Endodermal cell (in vitro differentiated cells): ENCODE measurements around the gene DSCAML1. TPM values are rescaled to one million over a fixed set of nuclear protein-coding genes. Genes with fewer than 3 reads are reported as not detected.

Source experiments
- DNase-seq: peaks from one replicate; pipeline ENCODE4 v3.0.0-alpha.2; 2017
- H3K27ac ChIP-seq: 2 replicates; pipeline ENCODE4 v1.5.1; 2013; ENCODE audit warnings: mild to moderate bottlenecking, low read depth, low read length, moderate library complexity
- H3K27me3 ChIP-seq: 2 replicates; pipeline ENCODE4 v1.6.1; 2013; ENCODE audit warnings: mild to moderate bottlenecking, low read length, moderate library complexity; ENCODE audit not compliant: insufficient read depth, control insufficient read depth, poor library complexity, severe bottlenecking
- H3K36me3 ChIP-seq: 2 replicates; pipeline ENCODE4 v1.7.0; 2013; ENCODE audit warnings: mild to moderate bottlenecking, low read length, moderate library complexity; ENCODE audit not compliant: control insufficient read depth, insufficient read depth
- H3K4me1 ChIP-seq: one replicate; pipeline ENCODE4 v1.7.0; 2013; ENCODE audit warnings: low read length; ENCODE audit not compliant: control insufficient read depth, insufficient read depth
- H3K4me3 ChIP-seq: 2 replicates; pipeline ENCODE4 v1.5.1; 2013; ENCODE audit warnings: mild to moderate bottlenecking, low read length, moderate library complexity
- H3K9ac ChIP-seq: 2 replicates; pipeline ENCODE4 v1.6.1; 2013; ENCODE audit warnings: mild to moderate bottlenecking, low read length, moderate library complexity; ENCODE audit not compliant: poor library complexity, severe bottlenecking; ENCODE audit errors: extremely low read depth
- H3K9me3 ChIP-seq: 2 replicates; pipeline ENCODE4 v1.6.1; 2013; ENCODE audit warnings: mild to moderate bottlenecking, low read length, moderate library complexity; ENCODE audit not compliant: control insufficient read depth
- H3K27ac Mint-ChIP-seq: 2 replicates; pipeline ENCODE4 v1.8.0; 2020; ENCODE audit warnings: mixed read lengths
- H3K27me3 Mint-ChIP-seq: 2 replicates; pipeline ENCODE4 v1.8.0; 2021; ENCODE audit warnings: mild to moderate bottlenecking, mixed read lengths; ENCODE audit not compliant: insufficient read depth
- H3K36me3 Mint-ChIP-seq: 2 replicates; pipeline ENCODE4 v1.8.0; 2020; ENCODE audit warnings: low read depth, mixed read lengths
- H3K4me1 Mint-ChIP-seq: 2 replicates; pipeline ENCODE4 v1.8.0; 2020; ENCODE audit warnings: mixed read lengths
- H3K4me3 Mint-ChIP-seq: 2 replicates; pipeline ENCODE4 v1.8.0; 2020; ENCODE audit warnings: mild to moderate bottlenecking, moderate library complexity, mixed read lengths
- H3K9me3 Mint-ChIP-seq: 2 replicates; pipeline ENCODE4 v1.8.0; 2020; ENCODE audit warnings: mild to moderate bottlenecking, mixed read lengths
- WGBS, 2 experiments: methylation state at CpG; one replicate each; pipeline versions ENCODE4 v1.1.5 to v1.1.7; 2013; ENCODE audit warnings: missing lambda C conversion rate in 2 of 2, mixed read lengths in 1 of 2; ENCODE audit not compliant: insufficient coverage in 1 of 2, insufficient read length in 1 of 2; 5-methylcytosine and 5-hydroxymethylcytosine counted together
- total RNA-seq, 2 donors: library from RNA; stranded (reverse); fragmentation: NEBNext Ultra II Directional in 1 of 2; extraction: Animal tissue kit (Norgen Biotek cat#: 25700) in 1 of 2; gene quantifications; 2 replicates in 1 of 2; 3 replicates in 1 of 2; pipeline ENCODE4 v1.2.1, GENCODE V29; 2021
- TF ChIP-seq, protein P1 (sequence below): fragments of 200-600 bp; sonication (generic); conservative IDR thresholded peaks from 2 replicates; pipeline ENCODE4 v1.5.0; 2021; ENCODE audit warnings: antibody characterized with exemption, mild to moderate bottlenecking

The DSCAML1 gene
- total RNA-seq, 2 donors from 2014 or later, result 5.6 to 10.9 TPM

DNA sequence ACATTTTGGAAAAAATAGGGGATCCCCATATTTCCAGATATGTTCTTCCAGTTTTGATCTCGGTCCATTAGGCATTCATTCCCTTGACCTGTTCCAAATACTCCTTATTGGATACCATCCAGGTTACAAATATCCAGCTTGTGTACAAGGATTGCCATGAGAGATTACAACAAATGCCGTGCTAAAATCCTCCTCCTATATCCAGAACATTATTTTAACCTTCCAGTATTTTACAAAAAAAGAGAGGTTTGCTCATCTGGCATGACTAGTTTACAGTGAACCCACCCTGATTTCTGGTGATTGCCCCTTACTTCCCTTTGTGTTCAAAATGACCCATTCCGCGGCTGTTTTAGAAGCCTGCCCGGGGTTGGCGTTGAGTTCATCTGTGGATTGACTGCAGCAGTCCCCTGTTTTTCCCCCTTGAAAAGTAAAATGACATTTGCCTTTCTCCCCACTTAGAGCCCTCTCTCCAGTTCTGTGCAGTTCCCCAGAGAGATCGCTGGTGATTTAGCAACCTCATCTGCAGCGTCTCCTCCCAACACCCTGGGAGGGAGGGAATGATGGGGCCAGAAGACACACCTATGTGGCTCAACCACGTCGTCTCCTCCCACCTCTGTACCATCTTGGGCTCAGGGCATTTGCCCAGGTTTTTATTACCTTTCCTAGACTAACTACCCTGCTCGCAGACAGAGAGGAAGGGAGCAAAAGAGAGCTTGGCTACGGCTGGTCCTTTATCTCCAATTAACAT lies 73.6 kb downstream of the DSCAML1 start:
- Mint-ChIP-seq H3K27ac (no peak overlapping the region), H3K9me3 (no peaks in the 10 kb centered on the region), H3K27me3 (peaks cover 45% of the 10 kb centered on the region), H3K4me1 (peaks cover 34% of the 10 kb centered on the region), H3K4me3 (no peak overlapping the region), H3K36me3 (no peaks in the 10 kb centered on the region)
- TF ChIP-seq, protein P1, sequence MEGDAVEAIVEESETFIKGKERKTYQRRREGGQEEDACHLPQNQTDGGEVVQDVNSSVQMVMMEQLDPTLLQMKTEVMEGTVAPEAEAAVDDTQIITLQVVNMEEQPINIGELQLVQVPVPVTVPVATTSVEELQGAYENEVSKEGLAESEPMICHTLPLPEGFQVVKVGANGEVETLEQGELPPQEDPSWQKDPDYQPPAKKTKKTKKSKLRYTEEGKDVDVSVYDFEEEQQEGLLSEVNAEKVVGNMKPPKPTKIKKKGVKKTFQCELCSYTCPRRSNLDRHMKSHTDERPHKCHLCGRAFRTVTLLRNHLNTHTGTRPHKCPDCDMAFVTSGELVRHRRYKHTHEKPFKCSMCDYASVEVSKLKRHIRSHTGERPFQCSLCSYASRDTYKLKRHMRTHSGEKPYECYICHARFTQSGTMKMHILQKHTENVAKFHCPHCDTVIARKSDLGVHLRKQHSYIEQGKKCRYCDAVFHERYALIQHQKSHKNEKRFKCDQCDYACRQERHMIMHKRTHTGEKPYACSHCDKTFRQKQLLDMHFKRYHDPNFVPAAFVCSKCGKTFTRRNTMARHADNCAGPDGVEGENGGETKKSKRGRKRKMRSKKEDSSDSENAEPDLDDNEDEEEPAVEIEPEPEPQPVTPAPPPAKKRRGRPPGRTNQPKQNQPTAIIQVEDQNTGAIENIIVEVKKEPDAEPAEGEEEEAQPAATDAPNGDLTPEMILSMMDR, result no peak
- H3K27me3 ChIP-seq, result peaks cover 9% of the 10 kb centered on the region
- H3K9ac ChIP-seq, result no peak overlapping the region
- H3K9me3 ChIP-seq, result peaks cover 10% of the 10 kb centered on the region
- DNase-seq, result no peak
- H3K36me3 ChIP-seq, result no peaks in the 10 kb centered on the region
- H3K27ac ChIP-seq, result no peak overlapping the region
- H3K4me1 ChIP-seq, result peaks cover 10% of the 10 kb centered on the region
- 57 to 77% methylated on average over 10 to 12 of the region's 12 CpGs for WGBS, 2 experiments
- H3K4me3 ChIP-seq, result no peak overlapping the region

DNA sequence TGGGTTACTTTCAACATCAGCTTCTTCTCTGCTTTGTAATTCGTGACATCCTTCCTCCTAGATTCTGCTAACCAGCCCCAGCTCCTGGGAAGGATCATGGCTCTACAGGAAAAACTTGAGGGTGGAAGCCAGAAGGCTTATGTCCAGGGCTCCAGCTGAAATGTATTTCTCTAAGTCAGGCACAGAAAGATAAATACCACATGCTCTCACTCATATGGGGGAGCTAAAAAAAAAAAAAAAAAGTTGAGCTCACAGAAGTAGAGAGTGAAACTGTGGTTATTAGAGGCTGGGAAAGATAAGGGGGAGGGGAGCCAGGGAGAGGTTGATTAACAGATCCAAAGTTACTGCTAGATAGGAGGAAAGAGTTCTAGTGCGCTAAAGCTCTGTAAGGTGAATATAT lies 74.9 kb downstream of the DSCAML1 start:
- Histone ChIP-seq H3K27ac (no peak overlapping the region), H3K9ac (no peak overlapping the region), H3K36me3 (no peaks in the 10 kb centered on the region), H3K4me3 (no peak overlapping the region), H3K9me3 (no peaks in the 10 kb centered on the region), H3K27me3 (no peaks in the 10 kb centered on the region), H3K4me1 (peaks cover 21% of the 10 kb centered on the region)
- peaks cover 37% of the 10 kb centered on the region for H3K27me3 Mint-ChIP-seq
- H3K9me3 Mint-ChIP-seq, result no peaks in the 10 kb centered on the region
- H3K36me3 Mint-ChIP-seq, result no peaks in the 10 kb centered on the region
- TF ChIP-seq, protein P1, result no peak
- 80% methylated on average over 2 of the region's 2 CpGs for WGBS, 2 experiments
- no peak overlapping the region for H3K4me3 Mint-ChIP-seq
- peaks cover 47% of the 10 kb centered on the region for H3K4me1 Mint-ChIP-seq
- DNase-seq, result no peak
- no peak overlapping the region for H3K27ac Mint-ChIP-seq

GRCh38 chr11:117720061-117720511 lies 76.9 kb downstream of the DSCAML1 start:
- Histone ChIP-seq H3K4me1 (peaks cover 30% of the 10 kb centered on the region), H3K9ac (no peak overlapping the region), H3K4me3 (no peak overlapping the region), H3K27ac (no peak overlapping the region), H3K9me3 (no peaks in the 10 kb centered on the region), H3K36me3 (no peaks in the 10 kb centered on the region), H3K27me3 (no peaks in the 10 kb centered on the region)
- no peak overlapping the region for H3K4me3 Mint-ChIP-seq
- H3K36me3 Mint-ChIP-seq, result no peaks in the 10 kb centered on the region
- 47 to 55% methylated on average over 10 to 11 of the region's 11 CpGs for WGBS, 2 experiments
- TF ChIP-seq, protein P1, result no peak
- DNase-seq, result peak; percentile 75
- H3K9me3 Mint-ChIP-seq, result no peaks in the 10 kb centered on the region
- H3K4me1 Mint-ChIP-seq, result peaks cover 61% of the 10 kb centered on the region
- no peak overlapping the region for H3K27ac Mint-ChIP-seq
- peaks cover 23% of the 10 kb centered on the region for H3K27me3 Mint-ChIP-seq
